PFSK-1 (cell line): ENCODE measurements around the gene SCTR.

Experiments
- FOXP2 ChIP-seq: optimal IDR thresholded peaks from 2 replicates; pipeline ENCODE3; 2011; ENCODE audit warnings: borderline replicate concordance, control low read depth, inconsistent platforms; ENCODE audit not compliant: insufficient read depth; ENCODE audit errors: extremely low read length, extremely low read depth
- POLR2AphosphoS5 ChIP-seq: IDR thresholded peaks from 2 replicates; pipeline ENCODE4 v1.6.1; 2012; ENCODE audit warnings: low read depth, mild to moderate bottlenecking, control low read depth, low read length, moderate library complexity
- SIN3A ChIP-seq: IDR thresholded peaks from 2 replicates; pipeline ENCODE4 v1.6.1; 2012; ENCODE audit warnings: mild to moderate bottlenecking, low read length, moderate library complexity, borderline replicate concordance; ENCODE audit not compliant: insufficient read depth
- TAF1 ChIP-seq: IDR thresholded peaks from 2 replicates; pipeline ENCODE4 v1.6.1; 2012; ENCODE audit warnings: low read length, control low read depth, borderline replicate concordance; ENCODE audit not compliant: insufficient read depth
- TF ChIP-seq, protein P1 (sequence below), 2 experiments: IDR thresholded peaks; 2 replicates each; pipeline versions ENCODE4 v1.6.1 to v1.8.0; 2011 to 2012; ENCODE audit warnings: low read depth in 2 of 2, low read length in 2 of 2, control low read depth in 1 of 2, inconsistent platforms in 1 of 2, mild to moderate bottlenecking in 1 of 2, moderate library complexity in 1 of 2; ENCODE audit not compliant: insufficient read depth in 1 of 2

DNA sequence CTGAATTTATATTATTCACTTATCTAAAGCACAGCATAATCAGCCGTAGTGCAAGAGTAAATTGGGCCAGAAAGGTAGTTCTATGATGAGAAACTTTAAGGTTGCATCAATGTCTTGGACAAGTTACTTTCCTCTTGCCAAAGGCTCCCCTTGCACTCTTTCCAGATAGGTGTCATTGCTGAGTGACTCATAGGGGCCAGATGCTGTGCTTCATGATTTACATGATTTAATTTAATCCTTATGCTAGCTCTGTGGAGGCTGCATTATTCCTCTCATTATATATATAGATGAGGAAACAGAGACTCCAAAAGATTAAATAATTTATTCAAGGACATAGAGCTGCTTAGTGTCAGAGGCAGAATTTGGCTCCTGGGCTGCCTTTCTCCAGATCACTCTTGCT, 25.0 kb upstream of the SCTR start:
- no peak for TF ChIP-seq TAF1
- TF ChIP-seq POLR2AphosphoS5 = no peak
- TF ChIP-seq SIN3A = no peak
- TF ChIP-seq, protein P1, sequence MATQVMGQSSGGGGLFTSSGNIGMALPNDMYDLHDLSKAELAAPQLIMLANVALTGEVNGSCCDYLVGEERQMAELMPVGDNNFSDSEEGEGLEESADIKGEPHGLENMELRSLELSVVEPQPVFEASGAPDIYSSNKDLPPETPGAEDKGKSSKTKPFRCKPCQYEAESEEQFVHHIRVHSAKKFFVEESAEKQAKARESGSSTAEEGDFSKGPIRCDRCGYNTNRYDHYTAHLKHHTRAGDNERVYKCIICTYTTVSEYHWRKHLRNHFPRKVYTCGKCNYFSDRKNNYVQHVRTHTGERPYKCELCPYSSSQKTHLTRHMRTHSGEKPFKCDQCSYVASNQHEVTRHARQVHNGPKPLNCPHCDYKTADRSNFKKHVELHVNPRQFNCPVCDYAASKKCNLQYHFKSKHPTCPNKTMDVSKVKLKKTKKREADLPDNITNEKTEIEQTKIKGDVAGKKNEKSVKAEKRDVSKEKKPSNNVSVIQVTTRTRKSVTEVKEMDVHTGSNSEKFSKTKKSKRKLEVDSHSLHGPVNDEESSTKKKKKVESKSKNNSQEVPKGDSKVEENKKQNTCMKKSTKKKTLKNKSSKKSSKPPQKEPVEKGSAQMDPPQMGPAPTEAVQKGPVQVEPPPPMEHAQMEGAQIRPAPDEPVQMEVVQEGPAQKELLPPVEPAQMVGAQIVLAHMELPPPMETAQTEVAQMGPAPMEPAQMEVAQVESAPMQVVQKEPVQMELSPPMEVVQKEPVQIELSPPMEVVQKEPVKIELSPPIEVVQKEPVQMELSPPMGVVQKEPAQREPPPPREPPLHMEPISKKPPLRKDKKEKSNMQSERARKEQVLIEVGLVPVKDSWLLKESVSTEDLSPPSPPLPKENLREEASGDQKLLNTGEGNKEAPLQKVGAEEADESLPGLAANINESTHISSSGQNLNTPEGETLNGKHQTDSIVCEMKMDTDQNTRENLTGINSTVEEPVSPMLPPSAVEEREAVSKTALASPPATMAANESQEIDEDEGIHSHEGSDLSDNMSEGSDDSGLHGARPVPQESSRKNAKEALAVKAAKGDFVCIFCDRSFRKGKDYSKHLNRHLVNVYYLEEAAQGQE (IDR thresholded peaks at IDR 0.05; ENCODE audit: insufficient read depth in 1 of 2, low read depth in 2 of 2, low read length in 2 of 2) = no peak
- no peak for TF ChIP-seq FOXP2
